Heart left ventricle (tissue), 16 donors: Measurements from ENCODE around the gene SNX11. TPM values are rescaled to one million over a fixed set of nuclear protein-coding genes. Genes with fewer than 3 reads are reported as not detected.

Source experiments
- ATAC-seq, 4 donors: fragments of 200-7000 bp; cut with Tn5 transposase; one replicate each; pipeline ENCODE4 v1.9.1; 2020 to 2022; ENCODE audit warnings: moderate library complexity in 4 of 4, mild to moderate bottlenecking in 3 of 4, moderate number of reproducible peaks in 1 of 4
- DNase-seq, 5 donors: peaks; one replicate each; pipeline ENCODE4 v3.0.0-alpha.2; 2020
- H3K27ac ChIP-seq, 12 donors: fragments of 200-600 bp; sonication (generic) in 4 of 12; one replicate each; pipeline versions ENCODE4 v1.5.0 to v1.8.0; 2016 to 2022; ENCODE audit warnings: mild to moderate bottlenecking in 2 of 12
- H3K27me3 ChIP-seq, 9 donors: fragments of 200-600 bp; sonication (generic) in 2 of 9; one replicate each; pipeline versions ENCODE4 v1.5.1 to v1.8.0; 2016 to 2022; ENCODE audit warnings: mild to moderate bottlenecking in 3 of 9
- H3K36me3 ChIP-seq, 9 donors: fragments of 200-600 bp; sonication (generic) in 2 of 9; one replicate each; pipeline versions ENCODE4 v1.5.0 to v1.8.0; 2018 to 2022; ENCODE audit warnings: mild to moderate bottlenecking in 2 of 9
- H3K4me1 ChIP-seq, 12 donors: fragments of 200-600 bp; sonication (generic) in 4 of 12; one replicate each; pipeline versions ENCODE4 v1.5.0 to v1.8.0; 2016 to 2022; ENCODE audit warnings: mild to moderate bottlenecking in 3 of 12
- H3K4me3 ChIP-seq, 12 donors: fragments of 200-600 bp; sonication (generic) in 4 of 12; one replicate each; pipeline versions ENCODE4 v1.5.0 to v1.8.0; 2017 to 2022; ENCODE audit warnings: mild to moderate bottlenecking in 9 of 12, moderate library complexity in 4 of 12
- H3K9me3 ChIP-seq, 12 donors: fragments of 200-600 bp; sonication (generic) in 4 of 12; one replicate each; pipeline versions ENCODE4 v1.5.0 to v1.8.0; 2016 to 2022; ENCODE audit warnings: mild to moderate bottlenecking in 1 of 12
- POLR2A ChIP-seq, 2 donors: fragments of 450-650 bp; IDR thresholded peaks; one replicate each; pipeline ENCODE4 v1.6.1; 2017; ENCODE audit warnings: antibody characterized with exemption in 2 of 2, mild to moderate bottlenecking in 2 of 2, moderate library complexity in 2 of 2
- WGBS, 4 donors: extraction: QIAGEN DNeasy Blood & Tissue Kit in 2 of 4; methylation state at CpG; one replicate each; pipeline versions ENCODE4 v1.1.5 to v1.1.7; 2013 to 2018; 5-methylcytosine and 5-hydroxymethylcytosine counted together
- intact Hi-C, 10 donors: fragments of 100-400 bp; cut with DNase I; formaldehyde crosslinking; loops; one replicate each; pipeline versions ENCODE4 v1.11.1 to v1.14.2; 2022
- polyA plus RNA-seq, 2 donors: library from polyadenylated mRNA; stranded (reverse); fragments of 200-250 nt; gene quantifications; one replicate each; pipeline ENCODE4 v1.2.3, GENCODE V29; 2013
- total RNA-seq, 9 donors: library from RNA; depleted of rRNA in 2 of 9; stranded (reverse); fragments of >200 nt in 2 of 9; fragmentation: NEBNext Ultra II Directional in 3 of 9; extraction: Animal tissue kit (Norgen Biotek cat#: 25700) in 3 of 9; gene quantifications; one replicate each; pipeline versions ENCODE4 v1.1.0 to v1.2.4, GENCODE V29; 2016 to 2023
- TF ChIP-seq, protein P1 (sequence below), 12 donors: fragments of 200-600 bp; sonication (generic) in 4 of 12; IDR thresholded peaks; one replicate each; pipeline versions ENCODE4 v1.5.0 to v1.8.0; 2018 to 2022; ENCODE audit warnings: antibody characterized with exemption in 12 of 12, mild to moderate bottlenecking in 5 of 12
- donor health status: ischemic (EF 13 %, LVEDD 7.1; RV severe dilation, severe dysfunction).
- donor health status: healthy with polysubstance abuse.
- donor health status: DM: no; HTN: yes; CAD: no.
- donor health status: DM: no; HTN: no; CAD: no.
- donor health status: ischemic (EF 25% LVEDD 6.9; RV normal size, moderate dysfunction).
- donor health status: ischemic (EF 25% LVEDD 5.7; RV mildly dilated, moderate dysfunction).
- donor health status: healthy.
- donor health status: DM: yes; HTN: yes; CAD: no.
- donor health status: ischemic (EF 35%, LVEDD 5.7; RV mildly dilated, moderate dysfunction).
- donor health status: nonischemic (EF 11% LVEDD 7.7; RV severe dilation, severe dysfunction).
- donor health status: DM: yes; HTN: yes; CAD: no.
- donor health status: PGD.
- donor health status: ischemic (EF 29% LVEDD 5.4; RV normal size, mild dysfunction).
- donor health status: nonischemic (EF 23%, LVEDD 6.1; RV moderate dilation, normal function).

Gene SNX11
- total and polyA plus RNA-seq, 11 donors, result 5.2 to 30.8 (median 11.3) TPM

- intact Hi-C loops, result loop anchor here in 5 of 10 donors (10.0 kb wide), 1 partner anchor 456 kb away; the partner anchor contains the start of genes HOXB7 (in 5 of the 5) and HOXB8 (in 5 of the 5)
Measured at GRCh38 chr17:48159232-48159631, 51.7 kb downstream of the SNX11 start.

DNA sequence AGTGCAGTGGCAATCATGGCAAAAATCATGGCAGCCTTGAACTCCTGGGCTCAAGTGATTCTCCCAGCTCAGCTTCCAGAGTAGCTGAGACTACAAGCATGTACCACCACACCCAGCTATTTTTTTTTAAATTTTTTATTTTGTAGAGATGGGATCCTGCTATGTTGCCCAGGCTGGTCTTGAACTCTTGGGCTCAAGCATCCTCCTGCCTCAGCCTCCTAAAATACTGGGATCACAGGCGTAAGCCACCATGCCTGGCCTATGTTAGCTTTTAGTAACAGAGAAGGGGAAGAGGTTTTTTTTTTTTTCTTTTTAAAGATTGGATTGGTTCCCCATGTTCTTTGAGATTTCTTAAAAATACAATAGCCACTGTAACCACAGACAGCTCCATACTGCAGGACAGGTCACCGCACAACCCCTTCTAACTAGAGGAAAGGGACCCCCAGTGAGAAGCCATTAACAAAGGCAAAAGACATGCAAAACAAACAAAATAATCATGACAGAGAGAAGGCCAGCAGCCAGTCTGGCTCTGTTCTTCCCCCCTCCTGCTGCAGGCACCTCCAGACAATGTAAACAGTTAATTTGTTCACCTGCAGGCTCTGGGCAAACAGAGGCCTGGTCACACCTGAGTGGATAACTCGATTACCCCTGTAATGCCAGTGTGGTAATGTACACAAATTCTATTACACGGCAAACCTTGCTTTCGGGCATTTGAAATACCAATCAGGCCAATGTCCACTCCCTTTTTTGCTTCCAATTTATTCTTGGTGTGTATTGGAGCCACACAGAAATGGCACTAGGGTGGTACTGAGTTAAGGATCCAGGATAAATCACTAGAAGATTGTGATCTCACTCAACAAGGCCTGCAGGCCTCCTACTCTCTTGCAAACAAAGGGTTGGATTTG lies 52.9 kb downstream of the SNX11 start:
- no peaks in the 10 kb centered on the region for H3K9me3 ChIP-seq
- no peak overlapping the region for H3K27ac ChIP-seq
- H3K36me3 ChIP-seq, result no peaks in the 10 kb centered on the region
- WGBS, 4 donors, result 80 to 86% (median 83%) methylated on average over 5 of the region's 5 CpGs
- peaks cover 0 to 8% (median 0%) of the 10 kb centered on the region in 12 donors for H3K4me1 ChIP-seq
- intact Hi-C loops, result loop anchor here in 2 of 10 donors (10.0 kb wide), 2 partner anchors 454 to 464 kb away; partner anchors contain the start of genes HOXB7 (in 1 of the 2), HOXB8 (in 1 of the 2) and HOXB9 (in 1 of the 2)
- TF ChIP-seq, protein P1, sequence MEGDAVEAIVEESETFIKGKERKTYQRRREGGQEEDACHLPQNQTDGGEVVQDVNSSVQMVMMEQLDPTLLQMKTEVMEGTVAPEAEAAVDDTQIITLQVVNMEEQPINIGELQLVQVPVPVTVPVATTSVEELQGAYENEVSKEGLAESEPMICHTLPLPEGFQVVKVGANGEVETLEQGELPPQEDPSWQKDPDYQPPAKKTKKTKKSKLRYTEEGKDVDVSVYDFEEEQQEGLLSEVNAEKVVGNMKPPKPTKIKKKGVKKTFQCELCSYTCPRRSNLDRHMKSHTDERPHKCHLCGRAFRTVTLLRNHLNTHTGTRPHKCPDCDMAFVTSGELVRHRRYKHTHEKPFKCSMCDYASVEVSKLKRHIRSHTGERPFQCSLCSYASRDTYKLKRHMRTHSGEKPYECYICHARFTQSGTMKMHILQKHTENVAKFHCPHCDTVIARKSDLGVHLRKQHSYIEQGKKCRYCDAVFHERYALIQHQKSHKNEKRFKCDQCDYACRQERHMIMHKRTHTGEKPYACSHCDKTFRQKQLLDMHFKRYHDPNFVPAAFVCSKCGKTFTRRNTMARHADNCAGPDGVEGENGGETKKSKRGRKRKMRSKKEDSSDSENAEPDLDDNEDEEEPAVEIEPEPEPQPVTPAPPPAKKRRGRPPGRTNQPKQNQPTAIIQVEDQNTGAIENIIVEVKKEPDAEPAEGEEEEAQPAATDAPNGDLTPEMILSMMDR (IDR thresholded peaks at IDR 0.05), result no peak
- no peak for TF ChIP-seq POLR2A (IDR thresholded peaks at IDR 0.05)
- no peak for ATAC-seq
- DNase-seq, result no peak
- H3K4me3 ChIP-seq, result no peak overlapping the region
- peaks cover 0 to 23% (median 0%) of the 10 kb centered on the region in 9 donors for H3K27me3 ChIP-seq

More at GRCh38 chr17:48159232-48159631, 51.7 kb downstream of the SNX11 start:
- H3K36me3 ChIP-seq, result no peaks in the 10 kb centered on the region
- no peak overlapping the region for H3K4me3 ChIP-seq
- peaks cover 0 to 8% (median 0%) of the 10 kb centered on the region in 12 donors for H3K4me1 ChIP-seq
- 85 to 88% (median 88%) methylated on average over 4 of the region's 4 CpGs for WGBS, 4 donors
- peaks cover 0 to 23% (median 0%) of the 10 kb centered on the region in 9 donors for H3K27me3 ChIP-seq
- H3K27ac ChIP-seq, result no peak overlapping the region
- no peaks in the 10 kb centered on the region for H3K9me3 ChIP-seq
- TF ChIP-seq, protein P1 (IDR thresholded peaks at IDR 0.05), result no peak
- no peak for TF ChIP-seq POLR2A (IDR thresholded peaks at IDR 0.05)
- DNase-seq (no peak), ATAC-seq (no peak)

DNA sequence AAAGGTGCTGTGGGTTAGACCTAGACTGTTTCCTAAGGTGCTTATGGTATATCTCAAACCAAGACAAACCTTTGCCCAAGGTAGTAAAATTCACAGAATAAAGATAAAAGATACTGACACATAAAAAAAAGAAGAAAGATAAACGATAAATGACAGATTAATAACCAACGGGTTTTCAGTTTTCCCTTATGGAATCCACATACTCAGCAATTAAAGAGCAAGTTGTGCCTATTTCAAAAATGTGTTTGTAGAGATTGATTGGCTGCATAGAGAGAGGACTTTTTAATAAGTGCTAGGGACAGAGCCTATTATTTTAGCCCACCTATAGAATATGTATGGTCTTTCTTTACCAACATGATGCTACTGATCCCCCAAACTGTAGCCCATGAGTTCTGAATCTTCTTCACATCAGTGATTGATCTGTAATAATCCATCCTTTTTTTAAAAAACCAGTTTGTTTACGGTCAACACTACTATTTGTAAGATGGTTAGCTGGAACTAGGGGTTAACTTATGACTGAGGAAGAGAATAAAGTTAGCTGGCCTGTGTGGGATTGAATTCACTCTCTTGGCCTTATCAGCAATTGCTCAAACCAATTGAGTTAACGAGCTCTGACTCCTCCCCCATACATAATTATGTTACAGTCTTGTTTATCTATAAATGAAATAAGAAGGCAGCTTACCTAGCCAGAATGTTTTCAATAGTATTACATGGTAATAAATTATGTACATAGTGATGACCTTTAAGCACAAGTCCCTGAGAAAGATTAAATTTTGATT lies 53.8 kb downstream of the SNX11 start:
- no peak for TF ChIP-seq POLR2A (IDR thresholded peaks at IDR 0.05)
- TF ChIP-seq, protein P1 (IDR thresholded peaks at IDR 0.05), result no peak
- DNase-seq, result no peak
- no peaks in the 10 kb centered on the region for H3K9me3 ChIP-seq
- peaks cover 0 to 23% (median 0%) of the 10 kb centered on the region in 9 donors for H3K27me3 ChIP-seq
- H3K36me3 ChIP-seq, result no peaks in the 10 kb centered on the region
- ATAC-seq, result no peak
- 91 to 96% (median 92%) methylated on average over 4 of the region's 4 CpGs for WGBS, 4 donors
- H3K4me1 ChIP-seq, result peaks cover 0 to 8% (median 0%) of the 10 kb centered on the region in 12 donors
- intact Hi-C loops, result loop anchor here in 2 of 10 donors (10.0 kb wide), 2 partner anchors 453 to 463 kb away; partner anchors contain the start of genes HOXB7 (in 1 of the 2), HOXB8 (in 1 of the 2) and HOXB9 (in 1 of the 2)
- H3K4me3 ChIP-seq, result no peak overlapping the region
- H3K27ac ChIP-seq, result no peak overlapping the region
